Bone marrow (tissue), 2 donors: ENCODE measurements around the gene RFX2.
A peak's percentile ranks its signal among the peaks of the same experiment; 100 is the strongest.

ENCODE experiments used
- DNase-seq, 2 donors: peaks; one replicate each; lab custom pipeline; 2025; lab: John Stamatoyannopoulos, UW

RFX2 gene

GRCh38 chr19:5955636-5955935, 154.7 kb downstream of the RFX2 start:
- DNase-seq = no peak

DNA sequence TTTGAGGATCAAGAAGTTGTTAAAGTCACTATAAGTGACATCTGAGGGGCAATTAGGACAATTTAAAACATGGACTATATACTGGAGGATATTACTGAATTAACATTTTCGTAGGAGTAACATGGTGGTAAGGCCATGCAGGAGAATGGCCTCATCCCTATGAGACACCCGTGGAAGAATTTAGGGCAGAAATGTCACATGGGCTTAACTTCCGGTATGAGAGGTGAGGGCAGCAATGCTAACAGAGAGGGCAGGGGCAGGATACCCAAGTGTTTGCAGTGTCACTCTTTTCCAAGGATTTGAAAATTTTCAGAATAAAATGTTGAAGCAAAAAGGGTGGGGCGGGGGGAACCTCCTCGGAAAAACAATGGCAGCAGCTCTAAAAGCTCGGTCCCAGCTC, 156.0 kb downstream of the RFX2 start:
- no peak for DNase-seq

- DNase-seq = peak in 1 of 2 donors; percentile 8
Measured at GRCh38 chr19:5953680-5954213, 156.6 kb downstream of the RFX2 start.

- no peak for DNase-seq
Measured at GRCh38 chr19:5953030-5953589, 157.2 kb downstream of the RFX2 start.

- no peak for DNase-seq
Measured at GRCh38 chr19:5952193-5953029, 157.9 kb downstream of the RFX2 start.

GRCh38 chr19:5951338-5951861, 158.9 kb downstream of the RFX2 start:
- DNase-seq = no peak

DNA sequence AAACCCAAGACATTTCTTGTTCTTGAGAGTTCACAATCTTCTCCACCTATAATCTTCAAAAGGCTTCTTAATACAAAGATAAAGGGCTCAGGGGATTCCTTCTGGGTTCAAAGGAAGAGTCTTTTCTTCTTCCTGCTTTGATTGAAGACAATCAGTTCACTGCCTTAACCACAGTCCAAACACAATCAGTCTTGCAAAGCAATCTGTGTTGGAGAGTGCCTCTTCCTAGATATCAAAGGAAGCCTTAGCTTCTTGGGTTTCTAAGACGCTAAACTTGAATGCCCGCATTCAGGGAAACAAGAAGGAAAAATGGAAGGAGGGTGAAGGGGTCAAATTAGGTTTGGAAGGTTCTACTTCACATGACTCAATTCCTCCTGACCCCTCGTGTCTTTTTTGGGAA, 159.6 kb downstream of the RFX2 start:
- no peak for DNase-seq

GRCh38 chr19:5949792-5950305, 160.5 kb downstream of the RFX2 start:
- no peak for DNase-seq

DNA sequence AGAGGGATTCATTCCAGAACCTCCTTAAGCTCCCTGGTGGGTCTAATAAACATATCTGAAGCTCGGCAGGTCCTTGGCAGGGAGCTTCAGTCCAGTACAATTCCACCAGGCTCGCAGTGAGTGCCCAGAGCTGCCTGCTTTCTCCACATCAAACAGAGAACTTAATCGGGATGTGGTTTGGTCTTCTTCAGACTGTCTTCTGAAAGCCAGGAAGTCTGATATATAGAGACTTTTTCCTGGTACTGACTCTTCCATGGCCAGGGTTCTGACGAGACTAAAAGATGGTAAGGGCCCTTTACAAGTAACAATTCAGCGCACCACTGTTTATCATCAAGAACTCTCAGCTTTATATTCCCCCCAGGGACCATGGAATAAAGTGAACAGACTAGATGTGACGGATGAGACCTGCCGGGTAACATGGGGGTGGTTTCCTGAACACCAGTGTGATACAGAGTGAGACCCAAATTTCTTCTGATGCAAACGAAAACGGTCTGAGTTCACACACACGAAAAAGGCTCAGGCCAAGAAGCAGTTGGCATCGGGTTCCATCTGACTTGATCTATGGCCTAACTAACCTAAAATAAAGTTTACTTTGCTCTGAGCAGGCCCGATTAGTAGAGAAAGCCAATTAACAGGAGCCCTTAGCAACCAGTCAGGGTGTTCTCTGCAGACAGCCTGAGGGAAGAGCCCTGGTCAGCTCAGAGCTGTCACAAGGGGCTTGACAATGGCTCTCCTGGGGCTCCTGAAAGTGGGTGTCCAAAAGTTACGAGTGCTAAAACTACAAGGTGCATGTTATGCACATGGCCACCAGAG, 161.3 kb downstream of the RFX2 start:
- no peak for DNase-seq

- peak in 1 of 2 donors; percentile 11 for DNase-seq
Measured at GRCh38 chr19:5947435-5947834, 162.9 kb downstream of the RFX2 start.

DNA sequence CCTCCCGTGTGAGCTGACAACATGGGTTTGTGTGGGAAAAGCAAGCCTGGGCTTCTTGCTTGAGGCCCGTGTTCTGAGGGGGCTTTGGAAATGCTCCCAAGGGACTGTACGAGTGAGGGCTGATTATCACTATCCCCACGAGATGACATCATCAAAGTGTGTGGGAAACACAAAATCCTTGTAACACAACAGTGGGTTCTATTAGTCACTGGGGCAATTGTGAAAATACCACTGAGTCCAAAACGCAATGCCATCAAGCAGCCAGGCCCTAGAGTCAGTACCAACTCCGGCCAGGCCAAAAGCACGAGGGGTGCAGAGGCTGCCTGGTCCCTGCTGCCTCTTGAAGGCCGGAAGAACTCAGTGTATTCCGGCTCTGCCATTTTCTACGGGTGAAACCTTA, 166.7 kb downstream of the RFX2 start:
- no peak for DNase-seq
